ENCODE data around the gene LDLRAD4. TPM values are rescaled to one million over a fixed set of nuclear protein-coding genes. Genes with fewer than 3 reads are reported as not detected.

LDLRAD4 gene
- total RNA-seq, 1 donor, result 0.43 TPM

- no peak overlapping the region for H3K4me3 ChIP-seq (ENCODE audit: low read depth, low read length)
- DNase-seq (ENCODE audit: low read depth), result peak; percentile 4
- TF ChIP-seq CTCF (IDR thresholded peaks at IDR 0.05; ENCODE audit: insufficient read depth, low read depth, low read length), result no peak
Observed at GRCh38 chr18:13500869-13501542, 282.4 kb downstream of the LDLRAD4 start.

- DNase-seq (ENCODE audit: low read depth), result no peak
- no peak for TF ChIP-seq CTCF (IDR thresholded peaks at IDR 0.05; ENCODE audit: insufficient read depth, low read depth, low read length)
- H3K4me3 ChIP-seq (ENCODE audit: low read depth, low read length), result no peak overlapping the region
Observed at GRCh38 chr18:13501543-13501887, 283.0 kb downstream of the LDLRAD4 start.

- DNase-seq (ENCODE audit: low read depth), result no peak
- no peak overlapping the region for H3K4me3 ChIP-seq (ENCODE audit: low read depth, low read length)
- TF ChIP-seq CTCF (IDR thresholded peaks at IDR 0.05; ENCODE audit: insufficient read depth, low read depth, low read length), result no peak
Observed at GRCh38 chr18:13501891-13502290, 283.3 kb downstream of the LDLRAD4 start.

GRCh38 chr18:13502585-13502984, 284.0 kb downstream of the LDLRAD4 start:
- no peak overlapping the region for H3K4me3 ChIP-seq (ENCODE audit: low read depth, low read length)
- no peak for DNase-seq (ENCODE audit: low read depth)
- TF ChIP-seq CTCF (IDR thresholded peaks at IDR 0.05; ENCODE audit: insufficient read depth, low read depth, low read length), result no peak

- H3K4me3 ChIP-seq (ENCODE audit: low read depth, low read length), result no peak overlapping the region
- no peak for TF ChIP-seq CTCF (IDR thresholded peaks at IDR 0.05; ENCODE audit: insufficient read depth, low read depth, low read length)
- no peak for DNase-seq (ENCODE audit: low read depth)
Observed at GRCh38 chr18:13503836-13504235, 285.3 kb downstream of the LDLRAD4 start.

GRCh38 chr18:13505780-13506345, 287.3 kb downstream of the LDLRAD4 start:
- no peak for DNase-seq (ENCODE audit: low read depth)
- no peak overlapping the region for H3K4me3 ChIP-seq (ENCODE audit: low read depth, low read length)
- no peak for TF ChIP-seq CTCF (IDR thresholded peaks at IDR 0.05; ENCODE audit: insufficient read depth, low read depth, low read length)

- DNase-seq (ENCODE audit: low read depth), result no peak
- no peak overlapping the region for H3K4me3 ChIP-seq (ENCODE audit: low read depth, low read length)
- no peak for TF ChIP-seq CTCF (IDR thresholded peaks at IDR 0.05; ENCODE audit: insufficient read depth, low read depth, low read length)
Observed at GRCh38 chr18:13510594-13510993, 292.0 kb downstream of the LDLRAD4 start.

Data from fibroblast of villous mesenchyme (primary cell).